ENCODE results near the gene KLF13.

Gene KLF13

DNA sequence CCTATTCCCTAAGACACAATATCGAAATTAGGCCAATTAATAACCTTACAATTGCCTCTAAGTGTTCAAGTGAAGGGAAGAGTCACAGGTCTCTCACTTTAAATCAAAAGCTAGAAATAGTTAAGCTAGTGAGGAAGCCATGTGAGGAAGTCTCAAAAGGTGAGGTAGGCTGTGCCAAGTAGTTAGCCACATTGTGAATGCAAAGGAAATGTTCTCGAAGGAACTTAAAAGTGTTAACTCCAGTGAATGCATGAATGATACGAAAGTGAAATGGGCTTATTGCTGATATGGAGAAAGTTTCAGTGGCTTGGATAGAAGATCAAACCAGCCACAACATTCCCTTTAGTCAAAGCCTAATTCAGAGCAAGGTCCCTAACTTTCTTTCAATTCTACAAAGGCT is 59.1 kb downstream of the KLF13 start:
- DNase-seq = no peak
- H3K9ac ChIP-seq (ENCODE audit: low read length) = no peak overlapping the region
- no peaks in the 10 kb centered on the region for H3K36me3 ChIP-seq (replicated peaks; ENCODE audit: insufficient read depth, low read length)
- H3K4me2 ChIP-seq (ENCODE audit: low read depth, low read length) = no peak overlapping the region
- no peaks in the 10 kb centered on the region for H3K9me2 ChIP-seq (replicated peaks; ENCODE audit: insufficient read depth, low read length)
- no peaks in the 10 kb centered on the region; the same call in 1 of the 2 replicates for H3F3A ChIP-seq (ENCODE audit: insufficient read depth, low read length)
- no peaks in the 10 kb centered on the region for H3K4me1 ChIP-seq (ENCODE audit: low read length)
- H2AFZ ChIP-seq (ENCODE audit: low read length) = no peak overlapping the region
- H3K27ac ChIP-seq (ENCODE audit: low read length) = no peak overlapping the region
- H3K4me3 ChIP-seq (ENCODE audit: low read length) = no peak overlapping the region
- H4K20me1 ChIP-seq (ENCODE audit: insufficient read depth, low read length) = no peaks in the 10 kb centered on the region
- no peaks in the 10 kb centered on the region for H3K9me3 ChIP-seq (replicated peaks; ENCODE audit: insufficient read depth, low read length)
- no peaks in the 10 kb centered on the region for H3K79me2 ChIP-seq (ENCODE audit: low read length)
- no peaks in the 10 kb centered on the region for H3K27me3 ChIP-seq (replicated peaks; ENCODE audit: insufficient read depth, low read length)
- TF ChIP-seq EZH2 (optimal IDR thresholded peaks at IDR 0.05; ENCODE audit: low read depth, low read length) (no peak), EZH2phosphoT487 (IDR thresholded peaks at IDR 0.05; ENCODE audit: low read length) (no peak)
- TF ChIP-seq, protein P1, sequence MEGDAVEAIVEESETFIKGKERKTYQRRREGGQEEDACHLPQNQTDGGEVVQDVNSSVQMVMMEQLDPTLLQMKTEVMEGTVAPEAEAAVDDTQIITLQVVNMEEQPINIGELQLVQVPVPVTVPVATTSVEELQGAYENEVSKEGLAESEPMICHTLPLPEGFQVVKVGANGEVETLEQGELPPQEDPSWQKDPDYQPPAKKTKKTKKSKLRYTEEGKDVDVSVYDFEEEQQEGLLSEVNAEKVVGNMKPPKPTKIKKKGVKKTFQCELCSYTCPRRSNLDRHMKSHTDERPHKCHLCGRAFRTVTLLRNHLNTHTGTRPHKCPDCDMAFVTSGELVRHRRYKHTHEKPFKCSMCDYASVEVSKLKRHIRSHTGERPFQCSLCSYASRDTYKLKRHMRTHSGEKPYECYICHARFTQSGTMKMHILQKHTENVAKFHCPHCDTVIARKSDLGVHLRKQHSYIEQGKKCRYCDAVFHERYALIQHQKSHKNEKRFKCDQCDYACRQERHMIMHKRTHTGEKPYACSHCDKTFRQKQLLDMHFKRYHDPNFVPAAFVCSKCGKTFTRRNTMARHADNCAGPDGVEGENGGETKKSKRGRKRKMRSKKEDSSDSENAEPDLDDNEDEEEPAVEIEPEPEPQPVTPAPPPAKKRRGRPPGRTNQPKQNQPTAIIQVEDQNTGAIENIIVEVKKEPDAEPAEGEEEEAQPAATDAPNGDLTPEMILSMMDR (IDR thresholded peaks at IDR 0.05; ENCODE audit: low read length) = no peak

DNA sequence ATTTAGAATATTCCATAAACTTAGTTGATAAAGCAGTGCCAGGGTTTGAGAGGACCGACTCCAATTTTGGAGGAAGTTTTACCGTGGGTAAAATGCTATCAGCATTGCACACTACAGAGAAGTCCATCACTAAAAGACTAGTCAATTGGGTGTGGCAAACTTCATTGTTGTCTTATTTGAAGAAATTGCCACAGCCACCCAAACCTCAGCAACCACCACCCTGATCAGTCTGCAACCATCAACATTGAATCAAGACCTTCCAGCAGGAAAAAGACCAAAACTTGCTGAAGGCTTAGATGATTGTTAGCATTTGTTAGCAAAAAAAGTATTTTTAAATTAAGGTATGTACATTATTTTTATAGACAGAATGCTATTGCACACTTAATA is 60.5 kb downstream of the KLF13 start:
- TF ChIP-seq EZH2phosphoT487 (IDR thresholded peaks at IDR 0.05; ENCODE audit: low read length) = no peak
- no peak for TF ChIP-seq EZH2 (optimal IDR thresholded peaks at IDR 0.05; ENCODE audit: low read depth, low read length)
- TF ChIP-seq, protein P1 (IDR thresholded peaks at IDR 0.05; ENCODE audit: low read length) = no peak
- Histone ChIP-seq H3K4me3 (ENCODE audit: low read length) (no peak overlapping the region), H2AFZ (ENCODE audit: low read length) (no peak overlapping the region), H3K9me3 (replicated peaks; ENCODE audit: insufficient read depth, low read length) (no peaks in the 10 kb centered on the region), H3F3A (ENCODE audit: insufficient read depth, low read length) (no peaks in the 10 kb centered on the region; the same call in 1 of the 2 replicates), H4K20me1 (ENCODE audit: insufficient read depth, low read length) (no peaks in the 10 kb centered on the region), H3K9ac (ENCODE audit: low read length) (no peak overlapping the region), H3K79me2 (ENCODE audit: low read length) (no peaks in the 10 kb centered on the region), H3K9me2 (replicated peaks; ENCODE audit: insufficient read depth, low read length) (no peaks in the 10 kb centered on the region), H3K4me1 (ENCODE audit: low read length) (no peaks in the 10 kb centered on the region), H3K27me3 (replicated peaks; ENCODE audit: insufficient read depth, low read length) (no peaks in the 10 kb centered on the region), H3K27ac (ENCODE audit: low read length) (no peak overlapping the region), H3K4me2 (ENCODE audit: low read depth, low read length) (no peak overlapping the region), H3K36me3 (replicated peaks; ENCODE audit: insufficient read depth, low read length) (no peaks in the 10 kb centered on the region)
- no peak for DNase-seq

DNA sequence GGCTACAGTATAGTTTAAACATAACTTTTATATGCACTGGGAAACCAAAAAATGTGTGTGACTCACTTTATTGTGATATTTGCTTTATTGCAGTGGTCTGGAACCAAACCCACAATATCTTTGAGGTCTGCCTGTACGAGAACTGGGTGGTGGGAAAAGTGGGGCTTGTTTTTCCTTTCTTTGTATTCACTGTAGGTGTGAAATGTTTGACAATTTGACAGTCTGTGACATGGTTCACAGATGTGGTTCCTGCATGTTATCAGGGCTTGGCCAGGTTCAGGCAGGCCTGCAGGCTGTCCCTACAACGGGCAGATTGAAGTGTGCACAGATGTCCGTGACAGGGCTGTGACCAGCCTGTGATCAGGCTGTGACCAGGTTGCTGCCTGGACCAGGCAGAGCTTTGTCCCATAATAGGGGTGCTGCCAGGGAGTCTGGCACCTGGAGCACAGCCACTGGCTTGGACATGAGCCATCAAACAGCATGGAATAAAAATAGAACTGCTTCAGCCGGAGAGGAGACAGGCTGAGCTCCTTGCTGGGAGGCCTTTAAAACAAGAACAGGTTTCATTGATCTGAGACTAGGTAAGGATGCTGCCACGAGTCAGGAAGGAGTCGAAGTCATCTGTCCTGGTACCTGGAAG is 61.0 kb downstream of the KLF13 start:
- no peak overlapping the region for H2AFZ ChIP-seq (ENCODE audit: low read length)
- H3K27me3 ChIP-seq (replicated peaks; ENCODE audit: insufficient read depth, low read length) = no peaks in the 10 kb centered on the region
- no peaks in the 10 kb centered on the region for H3K36me3 ChIP-seq (replicated peaks; ENCODE audit: insufficient read depth, low read length)
- no peak for TF ChIP-seq EZH2phosphoT487 (IDR thresholded peaks at IDR 0.05; ENCODE audit: low read length)
- TF ChIP-seq, protein P1 (IDR thresholded peaks at IDR 0.05; ENCODE audit: low read length) = no peak
- TF ChIP-seq EZH2 (optimal IDR thresholded peaks at IDR 0.05; ENCODE audit: low read depth, low read length) = no peak
- DNase-seq = no peak
- H3K9me2 ChIP-seq (replicated peaks; ENCODE audit: insufficient read depth, low read length) = no peaks in the 10 kb centered on the region
- no peaks in the 10 kb centered on the region for H3K79me2 ChIP-seq (ENCODE audit: low read length)
- no peaks in the 10 kb centered on the region for H4K20me1 ChIP-seq (ENCODE audit: insufficient read depth, low read length)
- no peak overlapping the region for H3K9ac ChIP-seq (ENCODE audit: low read length)
- no peaks in the 10 kb centered on the region; the same call in 1 of the 2 replicates for H3F3A ChIP-seq (ENCODE audit: insufficient read depth, low read length)
- no peaks in the 10 kb centered on the region for H3K4me1 ChIP-seq (ENCODE audit: low read length)
- no peak overlapping the region for H3K4me3 ChIP-seq (ENCODE audit: low read length)
- no peak overlapping the region for H3K4me2 ChIP-seq (ENCODE audit: low read depth, low read length)
- no peak overlapping the region for H3K27ac ChIP-seq (ENCODE audit: low read length)
- no peaks in the 10 kb centered on the region for H3K9me3 ChIP-seq (replicated peaks; ENCODE audit: insufficient read depth, low read length)
